ENCODE measurements around the gene AUNIP.

- TF ChIP-seq EZH2 (IDR thresholded peaks at IDR 0.05; ENCODE audit: borderline replicate concordance, low read depth, low read length, severe bottlenecking) = no peak
- TF ChIP-seq CTCF (IDR thresholded peaks at IDR 0.05; ENCODE audit: borderline replicate concordance, extremely low read depth, low read length, poor library complexity, severe bottlenecking) = no peak
Observed at GRCh38 chr1:25826571-25826970, 32.7 kb downstream of the AUNIP start.
